T-cell (primary cell): Measurements from ENCODE around the gene HSPB1. TPM values are rescaled to one million over a fixed set of nuclear protein-coding genes. Genes with fewer than 3 reads are reported as not detected.

ENCODE experiments used
- ATAC-seq, 4 experiments: fragments of 200-7000 bp in 3 of 4; fragments of 150-1000 bp in 1 of 4; cut with Tn5 transposase; replicated peaks in 1 of 4; 1 replicate in 3 of 4; 2 replicates in 1 of 4; pipeline ENCODE4 v1.10.0; 2021; ENCODE audit warnings: moderate library complexity in 3 of 4, mild to moderate bottlenecking in 2 of 4, moderate number of reproducible peaks in 1 of 4
- CTCF ChIA-PET, 2 donors: fragments of 300-600 bp; sonication (Branson Sonifier 250); formaldehyde crosslinking; loops; one replicate each; lab custom pipeline; 2022; ENCODE audit warnings: antibody characterized with exemption in 2 of 2; lab: Charles Lee
- POLR2A ChIA-PET, 2 donors: fragments of 300-600 bp; sonication (Branson Sonifier 250); formaldehyde crosslinking; loops; one replicate each; lab custom pipeline; 2022; ENCODE audit warnings: antibody characterized with exemption in 2 of 2; lab: Charles Lee
- DNase-seq, 35 experiments: peaks; one replicate each; pipeline versions ENCODE4 v3.0.0 to v3.0.0-alpha.2; 2013 to 2023
- H3K27ac ChIP-seq: one replicate; pipeline ENCODE4 v1.5.1; 2013; ENCODE audit warnings: low read length
- H3K27me3 ChIP-seq, 2 experiments: replicated peaks in 1 of 2; 1 replicate in 1 of 2; 2 replicates in 1 of 2; pipeline versions ENCODE4 v1.6.1 to v1.7.0; 2013; ENCODE audit warnings: low read length in 1 of 2, mixed read lengths in 1 of 2; ENCODE audit not compliant: control insufficient read depth in 2 of 2, insufficient read depth in 2 of 2; ENCODE audit errors: extremely low read depth in 1 of 2
- H3K36me3 ChIP-seq, 2 donors: 1 replicate in 1 of 2; 2 replicates in 1 of 2; pipeline versions ENCODE4 v1.6.1 to v1.7.0; 2013; ENCODE audit warnings: low read length in 1 of 2; ENCODE audit not compliant: control insufficient read depth in 2 of 2, insufficient read depth in 1 of 2; ENCODE audit errors: extremely low read depth in 1 of 2
- H3K4me1 ChIP-seq, 2 experiments: 1 replicate in 1 of 2; 2 replicates in 1 of 2; pipeline versions ENCODE4 v1.6.1 to v1.7.0; 2013; ENCODE audit warnings: low read length in 2 of 2, mixed read lengths in 1 of 2; ENCODE audit not compliant: insufficient read depth in 2 of 2, control insufficient read depth in 1 of 2; ENCODE audit errors: extremely low read depth in 1 of 2
- H3K4me3 ChIP-seq, 2 donors: 1 replicate in 1 of 2; 2 replicates in 1 of 2; pipeline versions ENCODE4 v1.5.1 to v1.7.0; 2013; ENCODE audit warnings: mild to moderate bottlenecking in 2 of 2, low read length in 1 of 2, moderate library complexity in 1 of 2; ENCODE audit not compliant: control insufficient read depth in 1 of 2; ENCODE audit errors: extremely low read depth in 1 of 2
- H3K9me3 ChIP-seq: 2 replicates; pipeline ENCODE4 v1.7.0; 2013
- H3K27ac Mint-ChIP-seq, 2 donors: one replicate each; pipeline ENCODE4 v1.8.0; 2020 to 2021; ENCODE audit warnings: mild to moderate bottlenecking in 2 of 2, mixed read lengths in 2 of 2
- H3K27me3 Mint-ChIP-seq, 2 donors: one replicate each; pipeline ENCODE4 v1.8.0; 2021 to 2022; ENCODE audit warnings: mixed read lengths in 2 of 2
- H3K36me3 Mint-ChIP-seq: one replicate; pipeline ENCODE4 v1.8.0; 2021; ENCODE audit warnings: mixed read lengths
- H3K4me1 Mint-ChIP-seq, 3 donors: one replicate each; pipeline ENCODE4 v1.8.0; 2020 to 2022; ENCODE audit warnings: mixed read lengths in 3 of 3, mild to moderate bottlenecking in 1 of 3
- H3K4me3 Mint-ChIP-seq, 3 donors: one replicate each; pipeline ENCODE4 v1.8.0; 2020 to 2022; ENCODE audit warnings: mild to moderate bottlenecking in 3 of 3, mixed read lengths in 3 of 3, moderate library complexity in 3 of 3
- H3K9me3 Mint-ChIP-seq, 3 donors: one replicate each; pipeline ENCODE4 v1.8.0; 2020 to 2022; ENCODE audit warnings: mixed read lengths in 3 of 3
- WGBS: methylation state at CpG from one replicate; pipeline ENCODE4 v1.1.5; 2013; ENCODE audit warnings: missing lambda C conversion rate; ENCODE audit not compliant: insufficient coverage; 5-methylcytosine and 5-hydroxymethylcytosine counted together
- total RNA-seq, 35 experiments: library from RNA in 6 of 35; stranded (reverse) in 6 of 35; fragments of 120-200 nt in 1 of 35; gene quantifications; one replicate each; pipeline versions ENCODE4 v1.2.1 to v1.2.4 and lab custom pipeline; 2013 to 2026

HSPB1 gene
- total RNA-seq, 5 donors from 2014 or later (not counting 1 experiment from before 2014, with no cell fraction given): 38.1 to 43.6 (median 40.1) TPM

- Mint-ChIP-seq H3K4me1 (peaks cover 9 to 18% (median 17%) of the 10 kb centered on the region in 3 donors), H3K27me3 (peaks cover 35 to 45% of the 10 kb centered on the region in 2 donors), H3K4me3 (no peak overlapping the region), H3K9me3 (no peaks in the 10 kb centered on the region), H3K27ac (no peak overlapping the region), H3K36me3 (no peaks in the 10 kb centered on the region)
- DNase-seq (no peak), ATAC-seq (no peak)
- POLR2A ChIA-PET: no interaction called here
- WGBS: 100% methylated on average over 1 of the region's 1 CpG
- Histone ChIP-seq H3K27ac (no peak overlapping the region), H3K27me3 (peaks cover 8 to 73% of the 10 kb centered on the region in 2 experiments), H3K4me1 (peaks cover 7 to 19% of the 10 kb centered on the region in 2 experiments), H3K4me3 (no peak overlapping the region), H3K9me3 (no peaks in the 10 kb centered on the region), H3K36me3 (no peaks in the 10 kb centered on the region)
- CTCF ChIA-PET: no interaction called here
Measured at GRCh38 chr7:76278540-76278939, 23.9 kb upstream of the HSPB1 start.

GRCh38 chr7:76280408-76280807, 22.1 kb upstream of the HSPB1 start:
- Histone ChIP-seq H3K9me3 (no peaks in the 10 kb centered on the region), H3K27ac (no peak overlapping the region), H3K27me3 (peaks cover 8 to 77% of the 10 kb centered on the region in 2 experiments), H3K4me1 (peaks cover 7 to 19% of the 10 kb centered on the region in 2 experiments), H3K36me3 (no peaks in the 10 kb centered on the region), H3K4me3 (no peak overlapping the region)
- WGBS: 73% methylated on average over 8 of the region's 25 CpGs
- Mint-ChIP-seq H3K36me3 (no peaks in the 10 kb centered on the region), H3K9me3 (no peaks in the 10 kb centered on the region), H3K27me3 (peaks cover 40 to 54% of the 10 kb centered on the region in 2 donors), H3K4me3 (peak overlapping the region in 1 of 3 donors; percentile 78), H3K27ac (no peak overlapping the region), H3K4me1 (peaks cover 9 to 22% (median 17%) of the 10 kb centered on the region in 3 donors)
- CTCF ChIA-PET: interaction anchor here in 1 of 2 donors (0.7 kb wide), 2 partner anchors 9 to 71 kb away, joined by 3 to 4 read pairs; no protein-coding TSS in a partner anchor
- POLR2A ChIA-PET: no interaction called here
- ATAC-seq: no peak
- no peak for DNase-seq

GRCh38 chr7:76281006-76281705, 21.3 kb upstream of the HSPB1 start:
- Mint-ChIP-seq H3K27ac (peak overlapping the region in 1 of 2 donors; percentile 25), H3K4me3 (peak overlapping the region; percentile 69 to 78 (median 77)), H3K36me3 (no peaks in the 10 kb centered on the region), H3K9me3 (no peaks in the 10 kb centered on the region), H3K27me3 (peaks cover 40 to 54% of the 10 kb centered on the region in 2 donors), H3K4me1 (peaks cover 9 to 22% (median 17%) of the 10 kb centered on the region in 3 donors)
- Histone ChIP-seq H3K36me3 (no peaks in the 10 kb centered on the region), H3K4me3 (peak overlapping the region; percentile 17 to 54), H3K27me3 (peaks cover 8 to 80% of the 10 kb centered on the region in 2 experiments), H3K27ac (no peak overlapping the region), H3K9me3 (no peaks in the 10 kb centered on the region), H3K4me1 (peaks cover 7 to 19% of the 10 kb centered on the region in 2 experiments)
- ATAC-seq: peak; percentile 55 to 67 (median 64)
- ChIA-PET POLR2A (interaction anchor here in 1 of 2 donors (0.5 kb wide), 1 partner anchor 68 kb away, joined by 5 read pairs; no protein-coding TSS in a partner anchor), CTCF (interaction anchor here in 1 of 2 donors (0.7 kb wide), 1 partner anchor 71 kb away, joined by 3 read pairs; no protein-coding TSS in a partner anchor)
- DNase-seq: peak in 3 of 35 experiments; percentile 15 to 41 (median 27)
- 4% methylated on average over 63 of the region's 63 CpGs for WGBS

- H3K27ac Mint-ChIP-seq: no peak overlapping the region
- Histone ChIP-seq H3K4me3 (peak overlapping the region; percentile 15 to 54), H3K36me3 (no peaks in the 10 kb centered on the region), H3K4me1 (peaks cover 7 to 19% of the 10 kb centered on the region in 2 experiments), H3K9me3 (no peaks in the 10 kb centered on the region), H3K27ac (no peak overlapping the region), H3K27me3 (peaks cover 8 to 77% of the 10 kb centered on the region in 2 experiments)
- H3K4me1 Mint-ChIP-seq: peaks cover 9 to 22% (median 17%) of the 10 kb centered on the region in 3 donors
- WGBS: 7% methylated on average over 31 of the region's 36 CpGs
- ATAC-seq (no peak), DNase-seq (no peak)
- peak overlapping the region; percentile 61 to 78 (median 62) for H3K4me3 Mint-ChIP-seq
- POLR2A ChIA-PET: interaction anchor here in 1 of 2 donors (0.5 to 0.7 kb wide), 3 partner anchors 49 to 77 kb away, joined by 4 to 7 read pairs (median 5); no protein-coding TSS in a partner anchor
- H3K36me3 Mint-ChIP-seq: no peaks in the 10 kb centered on the region
- H3K9me3 Mint-ChIP-seq: no peaks in the 10 kb centered on the region
- CTCF ChIA-PET: interaction anchor here (0.6 kb wide), 2 partner anchors 31 to 1042 kb away, joined by 3 read pairs; no protein-coding TSS in a partner anchor
- peaks cover 38 to 52% of the 10 kb centered on the region in 2 donors for H3K27me3 Mint-ChIP-seq
Measured at GRCh38 chr7:76281706-76282343, 20.6 kb upstream of the HSPB1 start.

GRCh38 chr7:76282344-76283253, 19.9 kb upstream of the HSPB1 start:
- Histone ChIP-seq H3K4me3 (peak overlapping the region; percentile 15 to 54), H3K9me3 (no peaks in the 10 kb centered on the region), H3K36me3 (no peaks in the 10 kb centered on the region), H3K27me3 (peaks cover 6 to 69% of the 10 kb centered on the region in 2 experiments), H3K27ac (no peak overlapping the region), H3K4me1 (peaks cover 7 to 19% of the 10 kb centered on the region in 2 experiments)
- Mint-ChIP-seq H3K4me3 (peak overlapping the region; percentile 60 to 78 (median 62)), H3K27me3 (peaks cover 31 to 45% of the 10 kb centered on the region in 2 donors), H3K27ac (no peak overlapping the region), H3K9me3 (no peaks in the 10 kb centered on the region), H3K36me3 (no peaks in the 10 kb centered on the region), H3K4me1 (peaks cover 9 to 22% (median 17%) of the 10 kb centered on the region in 3 donors)
- ChIA-PET CTCF (interaction anchor here (0.6 kb wide), 2 partner anchors 32 to 1041 kb away, joined by 3 read pairs; no protein-coding TSS in a partner anchor), POLR2A (interaction anchor here in 1 of 2 donors (0.6 to 0.7 kb wide), 2 partner anchors 49 to 78 kb away, joined by 4 to 7 read pairs; no protein-coding TSS in a partner anchor)
- ATAC-seq: peak; percentile 31 to 66 (median 36)
- peak in 2 of 35 experiments; percentile 11 to 24 for DNase-seq
- 4% methylated on average over 72 of the region's 98 CpGs for WGBS
